ENCODE results near the gene MICB. TPM values are rescaled to one million over a fixed set of nuclear protein-coding genes. Genes with fewer than 3 reads are reported as not detected.
A peak's percentile ranks its signal among the peaks of the same experiment; 100 is the strongest.
"Not testable (repeated sequence)": the region's sequence is repeated elsewhere in the genome, so short reads cannot be mapped to it uniquely, and the experiment has no call there.

The MICB gene
- total RNA-seq, 2 experiments from 2014 or later, result 17.7 to 18.5 TPM

GRCh38 chr6:31485055-31485454 is 12.9 kb upstream of the MICB start:
- H3K9me3 Mint-ChIP-seq, result no peaks in the 10 kb centered on the region
- no peaks in the 10 kb centered on the region for H3K4me1 Mint-ChIP-seq
- no peaks in the 10 kb centered on the region for H3K27me3 Mint-ChIP-seq
- no peak for DNase-seq
- no peaks in the 10 kb centered on the region for H3K36me3 Mint-ChIP-seq
- H3K27ac Mint-ChIP-seq, result no peak overlapping the region
- H3K4me3 Mint-ChIP-seq, result no peak overlapping the region

- H3K27ac Mint-ChIP-seq, H3K36me3 Mint-ChIP-seq, H3K4me1 Mint-ChIP-seq, H3K27me3 Mint-ChIP-seq, DNase-seq, H3K9me3 Mint-ChIP-seq, H3K4me3 Mint-ChIP-seq: not testable (repeated sequence)
Observed at GRCh38 chr6:31486065-31486837, 11.7 kb upstream of the MICB start.

GRCh38 chr6:31487674-31488073 is 10.3 kb upstream of the MICB start:
- DNase-seq, H3K27me3 Mint-ChIP-seq, H3K27ac Mint-ChIP-seq, H3K9me3 Mint-ChIP-seq, H3K4me1 Mint-ChIP-seq, H3K4me3 Mint-ChIP-seq, H3K36me3 Mint-ChIP-seq: not testable (repeated sequence)

- H3K27me3 Mint-ChIP-seq, result no peaks in the 10 kb centered on the region
- DNase-seq, result no peak
- peaks cover 7% of the 10 kb centered on the region for H3K4me1 Mint-ChIP-seq
- no peak overlapping the region for H3K27ac Mint-ChIP-seq
- H3K9me3 Mint-ChIP-seq, result no peaks in the 10 kb centered on the region
- no peaks in the 10 kb centered on the region for H3K36me3 Mint-ChIP-seq
- no peak overlapping the region for H3K4me3 Mint-ChIP-seq
Observed at GRCh38 chr6:31489086-31489485, 8.9 kb upstream of the MICB start.

GRCh38 chr6:31490115-31490873 is 7.7 kb upstream of the MICB start:
- H3K9me3 Mint-ChIP-seq, result no peaks in the 10 kb centered on the region
- peaks cover 2% of the 10 kb centered on the region for H3K36me3 Mint-ChIP-seq
- no peak for DNase-seq
- H3K4me3 Mint-ChIP-seq, result no peak overlapping the region
- peaks cover 9% of the 10 kb centered on the region for H3K4me1 Mint-ChIP-seq
- H3K27ac Mint-ChIP-seq, result peak overlapping the region; percentile 4
- no peaks in the 10 kb centered on the region for H3K27me3 Mint-ChIP-seq

- H3K27ac Mint-ChIP-seq, H3K27me3 Mint-ChIP-seq: not testable (repeated sequence)
- H3K4me3 Mint-ChIP-seq, result peak overlapping the region; percentile 79
Observed at GRCh38 chr6:31493550-31493874, 4.4 kb upstream of the MICB start.

GRCh38 chr6:31493875-31494694 is 3.9 kb upstream of the MICB start:
- Mint-ChIP-seq H3K27me3 (no peaks in the 10 kb centered on the region), H3K27ac (peak overlapping the region; percentile 92), H3K4me1 (peaks cover 33% of the 10 kb centered on the region), H3K9me3 (peaks cover 2% of the 10 kb centered on the region), H3K4me3 (peak overlapping the region; percentile 79), H3K36me3 (peaks cover 10% of the 10 kb centered on the region)
- peak; percentile 79 for DNase-seq

More at GRCh38 chr6:31493550-31493874, 4.4 kb upstream of the MICB start:
- DNase-seq, H3K9me3 Mint-ChIP-seq, H3K36me3 Mint-ChIP-seq: not testable (repeated sequence)
- peaks cover 28% of the 10 kb centered on the region for H3K4me1 Mint-ChIP-seq

- Mint-ChIP-seq H3K4me3 (peak overlapping the region; percentile 79), H3K27ac (peak overlapping the region; percentile 92), H3K9me3 (peaks cover 2% of the 10 kb centered on the region), H3K36me3 (peaks cover 14% of the 10 kb centered on the region), H3K4me1 (peaks cover 38% of the 10 kb centered on the region), H3K27me3 (no peaks in the 10 kb centered on the region)
- no peak for DNase-seq
Observed at GRCh38 chr6:31495580-31495979, 2.4 kb upstream of the MICB start.

GRCh38 chr6:31496826-31497225 is 1.1 kb upstream of the MICB start:
- peak; percentile 13 for DNase-seq
- H3K36me3 Mint-ChIP-seq, result peaks cover 15% of the 10 kb centered on the region
- peak overlapping the region; percentile 87 for H3K4me3 Mint-ChIP-seq
- not testable (repeated sequence) for H3K9me3 Mint-ChIP-seq, H3K27me3 Mint-ChIP-seq
- H3K4me1 Mint-ChIP-seq, result peaks cover 47% of the 10 kb centered on the region
- peak overlapping the region; percentile 84 for H3K27ac Mint-ChIP-seq

- H3K27me3 Mint-ChIP-seq, result no peaks in the 10 kb centered on the region
- peak overlapping the region; percentile 87 for H3K4me3 Mint-ChIP-seq
- DNase-seq, result no peak
- peaks cover 17% of the 10 kb centered on the region for H3K36me3 Mint-ChIP-seq
- peaks cover 52% of the 10 kb centered on the region for H3K4me1 Mint-ChIP-seq
- no peak overlapping the region for H3K27ac Mint-ChIP-seq
- peaks cover 2% of the 10 kb centered on the region for H3K9me3 Mint-ChIP-seq
Observed at GRCh38 chr6:31498748-31499147, 803 bp downstream of the MICB start.

GRCh38 chr6:31499648-31500047 is 1.7 kb downstream of the MICB start:
- H3K9me3 Mint-ChIP-seq, H3K27ac Mint-ChIP-seq: not testable (repeated sequence)
- peaks cover 19% of the 10 kb centered on the region for H3K36me3 Mint-ChIP-seq

GRCh38 chr6:31502586-31502985 is 4.6 kb downstream of the MICB start:
- no peak overlapping the region for H3K27ac Mint-ChIP-seq
- peaks cover 2% of the 10 kb centered on the region for H3K9me3 Mint-ChIP-seq
- DNase-seq, result no peak
- peaks cover 38% of the 10 kb centered on the region for H3K4me1 Mint-ChIP-seq
- no peaks in the 10 kb centered on the region for H3K27me3 Mint-ChIP-seq
- no peak overlapping the region for H3K4me3 Mint-ChIP-seq
- peaks cover 17% of the 10 kb centered on the region for H3K36me3 Mint-ChIP-seq

More at GRCh38 chr6:31499648-31500047, 1.7 kb downstream of the MICB start:
- DNase-seq, H3K27me3 Mint-ChIP-seq: not testable (repeated sequence)
- peaks cover 52% of the 10 kb centered on the region for H3K4me1 Mint-ChIP-seq
- H3K4me3 Mint-ChIP-seq, result peak overlapping the region; percentile 87

- DNase-seq, H3K9me3 Mint-ChIP-seq, H3K27ac Mint-ChIP-seq, H3K4me3 Mint-ChIP-seq, H3K27me3 Mint-ChIP-seq, H3K4me1 Mint-ChIP-seq: not testable (repeated sequence)
- H3K36me3 Mint-ChIP-seq, result peaks cover 15% of the 10 kb centered on the region
Observed at GRCh38 chr6:31509036-31509435, 11.1 kb downstream of the MICB start.

GRCh38 chr6:31510007-31510406 is 12.1 kb downstream of the MICB start:
- DNase-seq, result no peak
- H3K9me3 Mint-ChIP-seq, result no peaks in the 10 kb centered on the region
- H3K4me1 Mint-ChIP-seq, result peaks cover under 1% of the 10 kb centered on the region
- H3K36me3 Mint-ChIP-seq, result peaks cover 15% of the 10 kb centered on the region
- H3K4me3 Mint-ChIP-seq, result no peak overlapping the region
- no peak overlapping the region for H3K27ac Mint-ChIP-seq
- H3K27me3 Mint-ChIP-seq, result no peaks in the 10 kb centered on the region

All from activated naive CD8-positive, alpha-beta T cell treated with anti-CD3 and anti-CD28 coated beads for 36 hours (primary cell).